RPMI8226 (cell line): Measurements from ENCODE around the gene AKAP14.
"Not testable (repeated sequence)": the region's sequence is repeated elsewhere in the genome, so short reads cannot be mapped to it uniquely, and the experiment has no call there.

Source experiments
- DNase-seq: peaks from one replicate; pipeline ENCODE4 v3.0.0-alpha.2; 2015

AKAP14 gene

DNA sequence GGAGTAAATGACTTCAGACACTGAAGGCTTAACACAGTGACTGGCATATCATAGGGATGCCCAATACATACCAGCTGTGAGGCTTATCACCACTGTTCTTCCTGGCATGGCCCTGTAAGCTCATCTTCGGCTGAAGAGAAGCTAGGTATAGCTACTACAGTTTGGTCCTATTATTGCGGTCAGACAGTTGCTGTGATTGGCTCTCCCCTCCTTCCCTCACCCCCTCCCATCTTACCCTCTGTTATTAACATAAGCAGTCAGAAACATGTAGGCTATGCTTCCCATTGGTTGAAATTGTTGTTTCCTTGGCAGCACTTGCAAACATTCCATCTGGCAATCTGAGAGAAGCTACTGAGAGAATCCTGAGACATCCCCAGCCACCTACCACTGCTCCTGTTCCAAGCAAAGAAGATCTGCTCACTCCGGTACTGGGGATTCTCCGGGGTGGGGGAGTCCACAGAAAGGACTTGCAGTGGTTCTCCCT lies at the start of gene AKAP14:
Gene AKAP14, plus strand, starts transcription at position 51 of the 484 bp plus-strand sequence. CDS start 7,331 bp downstream, outside the sequence.
- DNase-seq, result no peak

DNA sequence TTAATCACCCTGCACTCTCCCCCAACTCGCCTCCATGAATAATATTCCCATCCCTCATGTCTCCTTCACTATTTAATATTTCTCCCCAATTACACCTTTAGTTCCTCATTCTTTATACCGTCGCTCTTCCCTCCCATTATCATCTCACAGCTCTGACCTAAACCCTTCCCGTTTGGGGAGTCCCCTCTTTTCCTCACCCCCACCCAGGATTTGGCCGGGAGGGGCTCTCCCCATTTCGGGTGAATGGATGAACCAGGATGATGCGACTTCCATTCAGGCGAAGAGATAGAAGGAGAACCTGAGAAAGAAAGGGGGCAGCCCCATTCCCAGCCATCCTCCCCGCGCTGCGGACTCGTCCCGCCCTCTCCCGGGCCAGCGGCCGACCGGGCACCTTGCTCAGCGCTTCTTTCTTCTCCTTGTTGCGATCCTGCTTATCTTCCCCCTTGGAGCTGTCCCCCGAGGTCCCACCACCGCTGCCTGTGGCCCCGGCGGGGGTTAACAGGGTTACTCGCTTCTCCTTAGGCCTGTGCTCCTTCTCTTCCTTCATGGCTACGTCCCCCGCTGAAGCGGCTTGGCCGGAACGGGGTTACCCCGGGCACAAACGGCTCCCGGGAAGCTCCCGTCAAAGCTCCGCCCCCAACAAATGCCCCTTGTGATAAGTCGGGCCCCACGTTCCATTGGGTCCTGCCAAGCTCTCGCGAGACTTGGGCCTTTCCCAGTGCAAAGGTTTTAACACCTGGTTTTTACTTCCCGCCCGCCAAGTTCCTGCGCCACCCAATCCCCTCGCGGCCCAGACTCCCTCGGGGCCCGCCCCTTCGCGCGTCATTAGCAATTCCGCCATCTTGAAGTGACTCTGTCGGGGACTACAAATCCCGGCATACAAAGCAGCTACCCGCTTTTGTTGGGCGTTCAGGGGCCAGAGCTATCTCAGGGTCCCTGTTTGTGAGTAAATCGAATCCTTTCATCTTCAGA lies 43.0 kb upstream of the AKAP14 start, which contains the start of gene UPF3B:
Gene UPF3B, minus strand, starts transcription at position 582 of the 972 bp plus-strand sequence. Its CDS starts 35 bp downstream, at position 547.
- peak; percentile 99 for DNase-seq

DNA sequence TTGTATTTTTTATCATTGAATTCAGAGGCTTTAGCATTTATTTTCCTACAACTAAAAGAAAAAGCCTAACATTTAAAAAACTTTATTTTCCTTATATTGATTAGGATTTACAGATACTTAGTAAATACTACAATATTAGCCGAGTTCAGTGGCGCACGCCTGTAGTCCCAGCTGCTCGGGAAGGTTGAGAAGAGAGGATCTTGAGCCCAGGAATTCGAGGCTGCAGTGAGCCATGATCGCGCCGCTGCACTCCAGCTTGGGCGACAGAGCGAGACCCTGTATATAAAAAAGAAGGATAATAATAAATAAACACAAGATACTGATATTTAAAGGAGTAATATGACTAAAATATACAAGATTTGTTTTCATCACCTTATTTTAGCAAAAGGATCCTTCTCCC lies 42.2 kb upstream of the AKAP14 start:
- no peak for DNase-seq

DNA sequence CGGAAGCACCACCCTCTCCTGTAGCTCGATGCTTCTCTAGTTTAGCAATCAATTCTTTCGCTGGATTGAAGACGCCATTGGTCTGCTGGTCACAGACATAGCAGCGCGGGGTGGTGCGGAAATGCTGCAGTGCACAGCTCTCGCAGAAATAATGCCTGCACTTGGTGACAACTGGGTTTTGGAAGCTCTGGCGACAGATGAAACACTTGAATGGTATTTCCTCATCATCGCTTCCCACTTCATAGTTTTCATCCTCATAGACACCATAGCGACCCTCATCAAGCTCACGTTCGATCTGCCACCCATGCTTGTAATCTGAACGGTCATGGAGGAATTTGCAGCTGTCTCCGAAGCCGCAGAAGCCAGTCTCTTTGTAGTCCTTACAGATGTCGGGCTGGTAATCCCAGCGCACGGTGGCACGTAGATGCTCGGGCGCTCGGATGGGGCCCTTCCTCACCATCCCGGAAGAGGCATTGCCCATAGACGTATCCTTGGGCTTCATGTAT lies 25.0 kb upstream of the AKAP14 start:
- peak; percentile 42 for DNase-seq

DNA sequence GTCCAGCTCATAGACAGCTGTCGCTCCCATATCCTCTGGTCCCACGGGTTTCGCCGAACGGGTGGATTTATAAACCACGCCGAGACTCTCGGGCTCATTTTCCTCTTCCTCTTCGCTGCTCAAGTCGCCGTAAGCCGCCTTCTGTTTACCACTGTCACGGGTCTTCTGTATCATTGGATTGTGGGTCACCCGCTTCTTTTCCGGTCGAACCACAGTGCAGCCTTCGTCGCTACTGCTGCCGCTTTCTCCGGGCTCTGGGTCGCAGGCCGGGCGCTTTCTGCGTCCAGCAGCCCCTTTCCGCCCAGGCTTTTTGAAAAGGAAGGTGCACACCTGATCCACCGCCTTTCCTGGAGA lies 24.5 kb upstream of the AKAP14 start:
- no peak for DNase-seq

DNA sequence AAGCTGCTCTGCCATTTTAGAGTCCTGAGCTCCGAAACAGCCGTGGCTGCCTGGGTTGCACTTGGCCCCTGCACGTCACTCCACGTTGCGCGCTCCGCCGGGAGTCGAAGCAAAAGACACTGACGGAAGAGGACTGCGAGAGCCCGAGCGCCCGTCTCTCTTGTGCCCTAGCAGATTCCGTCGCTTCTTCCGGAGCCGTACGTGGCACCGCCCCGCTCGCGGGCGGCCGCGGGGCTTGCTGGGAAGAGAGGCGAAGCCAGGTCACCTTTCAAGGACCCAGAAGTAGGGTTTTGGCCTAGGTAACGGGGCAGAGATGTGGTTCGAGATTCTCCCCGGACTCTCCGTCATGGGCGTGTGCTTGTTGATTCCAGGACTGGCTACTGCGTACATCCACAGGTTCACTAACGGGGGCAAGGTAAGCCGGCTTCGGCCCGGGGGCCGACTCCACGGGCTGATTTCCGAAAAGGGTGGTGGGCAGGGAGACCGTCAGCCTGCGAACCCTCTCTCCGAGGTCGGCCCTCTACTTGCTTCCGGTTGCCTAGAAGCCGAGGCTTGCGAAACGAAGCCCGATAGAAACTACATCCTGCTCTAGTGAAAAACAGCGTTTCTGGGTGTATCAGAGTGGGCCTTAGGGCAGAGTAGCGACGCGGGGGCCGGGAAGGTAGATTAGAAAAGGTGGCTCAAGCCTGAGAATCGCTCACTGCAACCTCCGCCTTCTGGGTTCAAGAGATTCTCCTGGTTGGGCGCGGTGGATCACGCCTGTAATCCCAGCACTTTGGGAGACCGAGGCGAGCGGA lies 23.9 kb upstream of the AKAP14 start, which contains the start of the genes NDUFA1 and RNF113A:
Gene NDUFA1, plus strand, starts transcription at position 234 of the 797 bp plus-strand sequence. Its CDS starts 80 bp downstream, at position 314.
Gene RNF113A, minus strand, starts transcription at position 135 of the 797 bp plus-strand sequence. Its CDS starts 120 bp downstream, at position 15.
- DNase-seq, result peak; percentile 93

DNA sequence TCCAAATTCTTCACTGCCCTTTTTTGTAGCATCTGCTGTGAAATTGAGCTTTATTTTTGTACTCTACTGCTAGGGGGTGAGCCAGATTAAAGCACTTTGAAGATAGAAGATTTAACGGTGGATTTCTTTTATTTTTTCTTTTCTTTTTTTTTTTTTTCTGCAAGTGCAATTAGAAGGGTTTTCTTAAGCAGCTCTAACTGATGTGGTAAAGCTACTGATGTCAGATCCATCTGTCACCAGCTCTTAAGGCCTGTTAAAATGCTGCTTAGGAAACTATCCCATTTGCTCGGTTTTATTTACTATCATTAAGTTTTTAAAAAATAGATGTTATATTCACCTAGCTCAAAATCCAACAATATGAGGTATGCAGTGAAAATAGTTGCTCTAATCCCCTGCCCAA lies 17.0 kb upstream of the AKAP14 start:
- no peak for DNase-seq

DNA sequence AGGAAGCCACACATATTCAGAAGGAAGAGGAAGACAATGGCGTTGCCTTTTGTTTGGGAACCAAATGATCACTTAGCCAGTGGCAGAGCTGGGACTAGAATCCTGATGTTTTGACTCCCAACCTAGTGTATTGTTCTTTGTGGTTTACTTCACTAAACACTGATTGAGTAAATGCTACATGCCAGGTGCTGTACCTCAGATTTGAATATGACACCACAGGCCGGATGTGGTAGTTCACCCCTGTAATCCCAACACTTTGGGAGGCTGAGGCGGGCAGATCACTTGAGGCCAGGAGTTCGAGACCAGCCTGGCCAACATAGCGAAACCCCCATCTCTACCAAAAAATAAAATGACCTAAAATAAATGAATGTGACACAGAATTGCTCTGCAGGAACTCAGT lies 15.6 kb upstream of the AKAP14 start:
- no peak for DNase-seq

DNA sequence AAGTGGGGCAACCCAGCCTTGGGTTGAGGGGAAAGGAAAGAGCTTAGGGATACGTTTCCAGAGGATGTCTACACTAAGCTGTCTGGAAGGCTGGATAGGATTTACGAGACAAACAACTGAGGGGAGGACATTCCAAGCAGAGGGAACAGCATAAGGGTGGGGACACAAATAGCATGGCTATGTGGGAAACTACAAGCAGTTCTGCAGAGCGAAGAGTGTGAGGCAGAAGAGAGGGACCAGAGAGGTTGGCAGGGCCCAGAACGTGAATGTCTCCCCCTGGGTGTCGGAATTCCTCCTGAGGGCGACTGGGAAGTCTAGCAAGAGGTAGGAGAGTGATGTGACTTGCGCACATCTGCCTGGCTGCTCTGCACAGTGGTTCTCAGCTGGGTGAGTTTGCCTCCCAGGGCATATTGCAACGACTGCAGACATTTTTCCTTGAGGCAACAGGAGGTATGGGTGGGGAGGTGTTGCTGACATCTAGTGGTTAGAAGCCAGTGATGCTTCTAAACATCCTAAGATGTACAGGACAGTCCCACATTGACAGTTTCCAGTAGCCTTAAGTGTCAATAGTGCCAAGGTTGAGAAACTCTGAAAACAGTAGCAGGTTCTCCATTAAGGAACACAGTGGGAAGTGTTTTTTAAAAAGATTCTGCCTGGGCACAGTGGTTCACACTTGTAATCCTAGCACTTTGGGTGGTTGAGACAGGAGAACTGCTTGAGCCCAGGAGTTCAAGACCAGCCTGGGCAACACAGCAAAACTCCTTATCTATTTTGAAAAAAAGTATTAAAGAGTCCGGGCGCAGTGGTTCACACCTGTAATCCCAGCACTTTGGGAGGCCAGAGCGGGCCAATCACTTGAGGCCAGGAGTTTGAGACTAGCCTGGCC lies 14.9 kb upstream of the AKAP14 start:
- peak; percentile 58 for DNase-seq

DNA sequence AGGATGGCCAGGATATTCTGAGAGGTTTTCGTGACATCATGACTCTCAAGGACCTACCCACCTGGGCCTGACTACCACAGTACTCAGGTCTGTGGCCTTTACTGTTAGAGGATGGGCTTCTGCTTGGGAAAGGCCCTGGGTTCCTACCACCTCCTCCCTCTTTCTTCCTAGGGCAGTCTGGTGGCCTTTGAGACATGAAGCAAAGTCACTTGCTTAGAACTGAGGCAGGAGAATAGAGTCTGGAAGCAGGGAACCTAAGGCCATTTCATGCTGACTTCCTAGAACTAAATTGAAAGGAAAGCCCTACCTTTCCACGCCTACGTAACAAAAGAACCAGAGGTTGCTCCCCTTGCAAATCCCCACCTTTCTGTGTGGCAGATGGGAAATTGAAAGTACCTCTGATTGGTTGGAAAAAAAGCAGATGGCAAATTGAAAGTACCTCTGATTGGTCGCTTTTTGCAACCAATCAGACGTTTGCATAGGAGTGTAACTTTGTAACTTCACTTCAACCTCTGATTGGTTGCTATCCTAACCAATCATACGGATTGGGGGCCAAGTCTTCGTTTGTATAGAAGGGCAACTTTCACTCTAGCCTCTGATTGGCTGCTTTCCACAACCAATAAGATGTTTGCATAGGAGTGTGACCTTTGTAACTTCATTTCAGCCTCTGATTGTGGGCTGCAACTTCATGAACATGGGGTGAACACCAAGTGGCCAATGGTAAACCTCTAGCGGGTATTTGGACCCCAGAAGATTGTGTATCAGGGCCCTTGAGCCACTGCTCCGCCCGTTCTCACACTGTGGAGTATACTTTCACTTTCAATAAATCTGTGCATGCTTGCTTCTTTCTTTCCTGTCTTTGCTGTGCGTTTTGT lies 9.9 kb upstream of the AKAP14 start:
- peak; percentile 20 for DNase-seq

DNA sequence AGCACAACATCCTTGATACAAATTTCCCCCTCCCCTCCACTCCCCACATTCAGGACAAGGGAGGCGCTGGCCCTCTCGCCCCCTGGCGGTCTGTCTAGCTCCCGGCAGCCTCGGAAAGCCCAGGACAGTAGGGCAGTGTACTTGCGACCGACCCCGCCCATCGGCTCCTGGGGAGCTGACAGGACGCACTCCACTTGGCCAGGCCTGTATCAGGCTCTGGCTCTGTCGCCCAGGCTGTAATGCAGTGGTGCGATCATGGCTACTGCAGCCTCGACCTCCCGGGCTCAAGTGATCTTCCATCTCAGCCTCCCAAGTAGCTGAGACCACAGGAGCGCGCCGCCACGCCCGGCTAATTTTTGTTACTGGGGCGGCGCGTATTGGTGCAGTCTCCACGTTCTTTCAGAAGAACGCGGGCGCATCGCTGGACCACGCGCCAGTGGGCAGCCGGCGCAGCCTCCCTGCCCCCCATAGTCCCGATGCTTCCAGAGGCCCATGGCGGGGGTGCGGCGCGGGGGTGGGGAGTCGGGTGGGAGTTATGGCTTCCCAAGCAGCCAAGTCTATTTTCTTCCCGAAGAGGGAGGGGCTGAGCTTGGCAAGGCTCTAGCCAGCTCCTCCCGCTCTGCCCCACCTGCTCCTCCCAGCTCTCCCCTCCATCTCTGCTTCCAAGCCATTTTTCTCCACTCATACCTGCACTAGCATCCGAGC lies 7.8 kb upstream of the AKAP14 start:
- peak; percentile 64 for DNase-seq

DNA sequence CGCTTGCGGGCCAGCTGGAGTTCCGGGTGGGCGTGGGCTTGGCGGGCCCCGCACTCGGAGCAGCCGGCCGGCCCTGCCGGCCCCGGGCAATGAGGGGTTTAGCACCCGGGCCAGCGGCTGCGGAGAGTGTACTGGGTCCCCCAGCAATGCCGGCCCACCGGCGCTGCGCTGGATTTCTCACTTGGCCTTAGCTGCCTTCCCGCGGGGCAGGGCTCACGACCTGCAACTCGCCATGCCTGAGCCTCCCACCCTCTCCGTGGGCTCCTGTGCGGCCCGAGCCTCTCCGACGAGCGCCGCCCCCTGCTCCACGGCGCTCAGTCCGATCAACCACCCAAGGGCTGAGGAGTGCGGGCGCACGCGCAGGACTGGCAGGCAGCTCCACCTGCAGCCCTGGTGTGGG lies 5.1 kb upstream of the AKAP14 start:
- not testable (repeated sequence) for DNase-seq

DNA sequence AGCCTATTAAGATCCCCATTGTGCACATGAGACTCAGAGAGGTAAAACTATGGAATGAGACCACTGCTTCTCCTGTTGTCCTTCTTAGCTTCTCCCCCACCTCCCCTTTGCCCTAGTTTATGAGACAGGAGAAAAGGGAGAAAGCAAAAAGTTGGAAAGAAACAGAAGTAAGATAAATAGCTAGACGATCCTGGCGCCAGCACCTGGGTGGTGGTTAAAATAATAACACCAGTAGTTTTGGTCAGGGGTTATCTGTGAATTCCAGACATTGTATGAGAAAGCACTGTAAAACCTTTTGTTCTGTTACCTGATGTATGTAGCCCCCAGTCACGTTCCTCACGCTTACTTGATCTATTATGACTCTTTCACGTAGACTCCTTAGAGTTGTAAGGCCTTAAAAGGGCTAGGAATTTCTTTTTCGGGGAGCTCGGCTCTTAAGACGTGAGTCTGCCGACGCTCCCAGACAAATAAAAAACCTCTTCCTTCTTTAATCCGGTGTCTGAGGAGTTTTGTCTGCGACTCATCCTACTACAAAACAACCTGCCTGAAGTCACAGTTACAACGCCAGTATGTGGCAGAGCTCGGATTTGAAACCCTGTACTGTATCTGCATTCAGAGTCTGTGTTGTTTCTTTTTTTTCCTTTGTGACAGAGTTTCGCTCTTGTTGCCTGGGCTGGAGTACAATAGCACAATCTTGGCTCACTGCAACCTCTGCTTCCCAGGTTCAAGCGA lies 3.6 kb upstream of the AKAP14 start:
- DNase-seq, result not testable (repeated sequence)

DNA sequence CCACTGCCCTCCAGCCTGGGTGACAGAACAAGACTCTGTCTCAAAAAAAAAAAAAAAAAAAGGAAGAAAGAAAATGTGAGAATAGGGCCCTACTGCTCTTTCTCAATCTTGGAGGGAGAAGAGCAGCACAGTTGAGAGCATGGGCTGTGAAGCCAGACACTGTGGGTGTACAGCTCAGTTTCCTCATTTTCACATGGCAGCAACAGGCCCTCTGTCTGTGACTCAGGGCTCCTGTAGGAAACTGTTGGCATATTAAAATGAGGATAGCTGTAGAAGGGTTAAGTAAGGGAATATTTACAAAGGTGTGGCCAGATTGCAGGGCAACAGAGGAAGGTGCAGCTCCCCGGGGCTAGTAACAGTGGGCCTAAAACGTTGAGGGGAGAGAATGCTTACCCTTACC lies 3.4 kb downstream of the AKAP14 start:
- no peak for DNase-seq

DNA sequence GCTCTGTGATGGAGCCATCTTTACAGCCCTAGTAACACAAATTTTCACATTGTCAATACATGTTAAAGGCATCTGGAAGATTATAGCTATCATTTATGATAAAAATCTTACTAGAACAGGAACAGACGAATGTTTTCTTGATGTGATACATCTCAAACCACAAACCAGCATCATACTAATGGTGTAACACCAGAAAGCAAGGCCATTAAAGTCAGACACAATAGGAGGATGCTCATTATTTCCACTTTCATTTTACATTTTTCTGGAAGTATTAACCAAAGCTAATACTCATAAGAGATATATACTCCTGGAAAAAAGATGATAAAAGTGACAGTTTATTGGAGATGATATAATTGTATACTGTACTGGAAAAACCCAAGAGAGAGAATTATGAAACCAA lies 5.3 kb downstream of the AKAP14 start:
- no peak for DNase-seq

DNA sequence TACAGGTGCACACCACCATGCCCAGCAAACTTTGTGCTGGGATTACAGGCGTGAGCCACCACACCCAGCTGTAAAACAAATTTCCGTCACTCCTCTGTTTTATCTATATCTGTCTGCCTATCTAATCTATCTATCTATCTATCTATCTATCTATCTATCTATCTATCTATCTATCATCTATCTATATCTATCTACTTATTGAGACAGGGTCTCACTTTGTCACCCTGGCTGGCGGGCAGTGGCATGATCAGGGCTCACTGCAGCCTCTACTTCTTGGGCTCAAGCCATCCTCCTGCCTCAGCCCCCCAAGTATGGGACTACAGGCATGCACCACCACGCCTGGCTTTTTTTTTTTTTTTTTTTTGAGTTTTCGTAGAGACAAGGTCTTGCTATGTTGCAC lies 20.6 kb downstream of the AKAP14 start:
- no peak for DNase-seq

DNA sequence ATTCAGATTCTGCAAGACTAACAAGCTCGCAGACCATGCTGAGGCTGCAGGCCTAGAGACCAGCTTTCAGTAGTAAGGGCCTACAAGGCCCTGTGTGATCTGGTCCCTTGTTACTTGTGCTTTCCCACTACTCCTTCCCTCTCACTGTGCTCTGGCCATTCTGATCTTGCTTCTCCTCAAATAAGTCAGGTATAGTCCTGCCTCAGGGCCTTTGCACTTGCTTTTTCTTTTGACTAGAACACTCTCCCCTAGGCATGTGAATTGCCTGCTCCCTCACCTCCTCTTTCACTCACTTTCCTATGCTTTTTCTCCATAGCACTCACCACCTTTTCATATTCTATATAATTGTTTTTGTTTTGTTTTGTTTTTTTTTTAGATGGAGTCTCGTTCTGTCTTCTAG lies 22.2 kb downstream of the AKAP14 start:
- no peak for DNase-seq

DNA sequence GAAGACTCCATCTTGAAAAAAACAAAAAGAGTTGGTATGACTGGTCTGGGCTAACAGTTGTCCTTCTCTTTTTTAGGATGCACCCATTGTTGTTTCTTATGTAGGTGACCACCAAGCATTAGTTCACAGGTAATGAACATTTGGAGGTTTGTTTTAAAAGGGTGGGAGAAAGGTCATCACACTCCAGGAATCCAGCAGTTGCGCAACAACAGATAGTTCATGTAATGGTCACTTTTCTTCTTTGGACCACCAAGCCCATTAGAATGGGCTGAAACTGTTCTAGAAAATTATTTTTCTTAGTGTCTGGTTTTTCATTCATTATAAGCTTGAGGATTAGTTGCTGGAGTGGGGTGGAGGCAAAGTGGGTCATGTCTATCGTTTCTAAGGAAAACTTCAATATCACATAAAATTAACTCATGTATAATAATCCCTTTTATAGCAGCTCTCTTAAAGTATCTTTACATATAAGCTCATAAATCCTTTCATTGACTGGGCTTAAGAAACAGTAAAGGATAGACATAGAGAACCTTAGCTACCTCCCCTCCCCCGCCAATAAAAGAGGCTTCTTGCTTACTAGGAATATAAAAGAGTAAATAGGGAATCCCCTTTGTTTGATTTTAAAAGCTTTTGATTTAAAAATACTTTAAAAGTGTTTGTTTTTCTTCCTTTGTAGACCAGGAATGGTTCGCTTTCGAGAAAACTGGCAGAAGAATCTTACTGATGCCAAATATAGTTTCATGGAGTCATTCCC lies 24.3 kb downstream of the AKAP14 start:
- no peak for DNase-seq

DNA sequence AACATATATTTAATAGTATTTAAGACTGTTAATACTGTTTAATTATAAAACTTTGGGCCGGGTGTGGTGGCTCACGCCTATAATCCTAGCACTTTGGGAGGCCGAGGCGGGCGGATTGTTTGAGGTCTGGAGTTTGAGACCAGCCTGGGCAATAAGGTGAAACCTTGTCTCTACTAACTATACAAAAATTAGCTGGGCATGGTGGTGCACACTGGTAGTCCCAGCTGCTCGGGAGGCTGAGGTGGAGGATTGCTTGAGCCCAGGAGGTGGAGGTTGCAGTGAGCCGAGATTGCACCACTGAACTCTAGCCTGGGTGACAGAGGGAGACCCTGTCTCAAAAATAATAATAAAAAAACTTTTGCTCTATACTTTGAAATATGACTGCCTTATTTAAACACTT lies 26.7 kb downstream of the AKAP14 start:
- not testable (repeated sequence) for DNase-seq
